GM23338 (cell line): ENCODE measurements around the gene RECQL. TPM values are rescaled to one million over a fixed set of nuclear protein-coding genes. Genes with fewer than 3 reads are reported as not detected.

ENCODE experiments used
- ATAC-seq: fragments of 200-7000 bp; cut with Tn5 transposase; 3 replicates; pipeline ENCODE4 v1.9.1; 2020
- DNase-seq: peaks from one replicate; pipeline ENCODE4 v3.0.0-alpha.2; 2015; ENCODE audit warnings: low spot score
- H2AFZ ChIP-seq: fragments of 200-600 bp; sonication (generic); 2 replicates; pipeline ENCODE4 v1.8.0; 2016; ENCODE audit warnings: antibody characterized with exemption, mild to moderate bottlenecking, moderate library complexity
- H3F3A ChIP-seq: fragments of 200-600 bp; sonication (generic); replicated peaks from 2 replicates; pipeline ENCODE4 v1.8.0; 2017; ENCODE audit warnings: antibody characterized with exemption, mixed run types, low read depth
- H3K27ac ChIP-seq: fragments of 200-600 bp; sonication (generic); 2 replicates; pipeline ENCODE4 v1.6.1; 2016; ENCODE audit warnings: low read depth
- H3K27me3 ChIP-seq: fragments of 200-600 bp; sonication (generic); 2 replicates; pipeline ENCODE4 v1.8.0; 2016; ENCODE audit warnings: mild to moderate bottlenecking, mixed run types, moderate library complexity; ENCODE audit not compliant: insufficient read depth
- H3K36me3 ChIP-seq: fragments of 200-600 bp; sonication (generic); 2 replicates; pipeline ENCODE4 v1.8.0; 2016; ENCODE audit warnings: mild to moderate bottlenecking; ENCODE audit not compliant: insufficient read depth
- H3K4me1 ChIP-seq: fragments of 200-600 bp; sonication (generic); 2 replicates; pipeline ENCODE4 v1.8.0; 2016; ENCODE audit warnings: mild to moderate bottlenecking, moderate library complexity; ENCODE audit not compliant: insufficient read depth
- H3K4me2 ChIP-seq: fragments of 200-600 bp; sonication (generic); 2 replicates; pipeline ENCODE4 v1.7.1; 2017; ENCODE audit warnings: mixed run types
- H3K4me3 ChIP-seq: fragments of 200-600 bp; sonication (generic); 2 replicates; pipeline ENCODE4 v1.6.1; 2016; ENCODE audit warnings: mixed run types
- H3K79me2 ChIP-seq: fragments of 200-600 bp; sonication (generic); replicated peaks from 2 replicates; pipeline ENCODE4 v1.8.0; 2017; ENCODE audit warnings: mild to moderate bottlenecking; ENCODE audit not compliant: insufficient read depth
- H3K9me2 ChIP-seq: fragments of 200-600 bp; sonication (generic); 2 replicates; pipeline ENCODE4 v1.8.0; 2017; ENCODE audit not compliant: insufficient read depth
- H4K20me1 ChIP-seq: fragments of 200-600 bp; sonication (generic); replicated peaks from 2 replicates; pipeline ENCODE4 v1.8.0; 2017; ENCODE audit warnings: mild to moderate bottlenecking; ENCODE audit not compliant: insufficient read depth
- H3K27ac Mint-ChIP-seq: 2 replicates; pipeline ENCODE4 v1.8.0; 2020; ENCODE audit warnings: inconsistent platforms, mild to moderate bottlenecking, moderate library complexity, mixed read lengths
- H3K27me3 Mint-ChIP-seq: 3 replicates; pipeline ENCODE4 v1.8.0; 2022; ENCODE audit warnings: low read depth, mild to moderate bottlenecking, moderate library complexity, mixed read lengths, inconsistent platforms; ENCODE audit not compliant: insufficient read depth, poor library complexity
- H3K36me3 Mint-ChIP-seq: 3 replicates; pipeline ENCODE4 v1.8.0; 2021; ENCODE audit warnings: low read depth, mild to moderate bottlenecking, inconsistent platforms, moderate library complexity, mixed read lengths
- H3K4me1 Mint-ChIP-seq: 3 replicates; pipeline ENCODE4 v1.8.0; 2020; ENCODE audit warnings: mild to moderate bottlenecking, inconsistent platforms, mixed read lengths
- H3K4me3 Mint-ChIP-seq: 3 replicates; pipeline ENCODE4 v1.8.0; 2021; ENCODE audit warnings: moderate library complexity, mild to moderate bottlenecking, inconsistent platforms, mixed read lengths
- H3K9me3 Mint-ChIP-seq: 3 replicates; pipeline ENCODE4 v1.8.0; 2020; ENCODE audit warnings: moderate library complexity, mild to moderate bottlenecking, inconsistent platforms, mixed read lengths
- CREB1 ChIP-seq: fragments of 250-450 bp; sonication (Bioruptor Pico); IDR thresholded peaks from 2 replicates; pipeline ENCODE4 v1.5.0; 2020; ENCODE audit warnings: low read depth, mild to moderate bottlenecking, moderate library complexity
- CTCF ChIP-seq, 2 experiments: fragments of 200-600 bp in 1 of 2; sonication (generic) in 1 of 2; conservative IDR thresholded peaks; 2 replicates each; pipeline versions ENCODE4 v1.5.1 to v1.6.1; 2016 to 2017; ENCODE audit warnings: antibody characterized with exemption in 2 of 2, low read depth in 2 of 2, mild to moderate bottlenecking in 2 of 2, moderate library complexity in 1 of 2
- EZH2 ChIP-seq: fragments of 200-600 bp; sonication (generic); IDR thresholded peaks from one replicate; pipeline ENCODE4 v1.8.0; 2017; ENCODE audit warnings: antibody characterized with exemption, mild to moderate bottlenecking, low read depth; ENCODE audit not compliant: unreplicated experiment
- EZH2phosphoT487 ChIP-seq: fragments of 200-600 bp; sonication (generic); IDR thresholded peaks from one replicate; pipeline ENCODE4 v1.8.1; 2018; ENCODE audit warnings: antibody characterized with exemption; ENCODE audit not compliant: unreplicated experiment
- JUNB ChIP-seq: IDR thresholded peaks from one replicate; pipeline ENCODE4 v1.6.1; 2016; ENCODE audit warnings: antibody characterized with exemption; ENCODE audit not compliant: unreplicated experiment
- NANOG ChIP-seq: IDR thresholded peaks from 2 replicates; pipeline ENCODE4 v1.6.1; 2016; ENCODE audit warnings: antibody characterized with exemption, borderline replicate concordance
- POLR2AphosphoS5 ChIP-seq: IDR thresholded peaks from 2 replicates; pipeline ENCODE4 v1.6.1; 2016; ENCODE audit warnings: antibody characterized with exemption, low read depth
- REST ChIP-seq: IDR thresholded peaks from one replicate; pipeline ENCODE4 v1.6.1; 2018; ENCODE audit warnings: antibody characterized with exemption; ENCODE audit not compliant: unreplicated experiment
- STAT1 ChIP-seq: IDR thresholded peaks from one replicate; pipeline ENCODE4 v1.6.1; 2016; ENCODE audit warnings: antibody characterized with exemption; ENCODE audit not compliant: unreplicated experiment
- ZNF114 ChIP-seq: fragments of 250-450 bp; sonication (Bioruptor Pico); IDR thresholded peaks from 2 replicates; pipeline ENCODE4 v1.5.0; 2020; ENCODE audit warnings: mild to moderate bottlenecking, moderate library complexity
- ZNF331 ChIP-seq: fragments of 250-450 bp; sonication (Bioruptor Pico); IDR thresholded peaks from 2 replicates; pipeline ENCODE4 v1.5.0; 2020; ENCODE audit warnings: low read depth, mild to moderate bottlenecking, moderate library complexity
- polyA plus RNA-seq: library from polyadenylated mRNA; unstranded; fragments of >200 nt; fragmentation: Nextera tagmentation; extraction: Ambion mirVana; gene quantifications from 2 replicates; pipeline ENCODE4 v1.2.1, GENCODE V29; 2016
- total RNA-seq: library from RNA; depleted of rRNA; stranded (reverse); fragments of >200 nt; shearing (Covaris generic); gene quantifications from 2 replicates; pipeline ENCODE4 v1.2.3, GENCODE V29; 2014
- TF ChIP-seq, protein P1 (sequence below): IDR thresholded peaks from 2 replicates; pipeline ENCODE4 v1.6.1; 2016; ENCODE audit warnings: antibody characterized with exemption
- TF ChIP-seq, protein P2 (sequence below): fragments of 250-450 bp; sonication (Bioruptor Pico); IDR thresholded peaks from 2 replicates; pipeline ENCODE4 v1.5.0; 2020; ENCODE audit warnings: mild to moderate bottlenecking, moderate library complexity

Gene RECQL
- total and polyA plus RNA-seq, 2 experiments from 2014 or later: 17.4 to 47.2 TPM

DNA sequence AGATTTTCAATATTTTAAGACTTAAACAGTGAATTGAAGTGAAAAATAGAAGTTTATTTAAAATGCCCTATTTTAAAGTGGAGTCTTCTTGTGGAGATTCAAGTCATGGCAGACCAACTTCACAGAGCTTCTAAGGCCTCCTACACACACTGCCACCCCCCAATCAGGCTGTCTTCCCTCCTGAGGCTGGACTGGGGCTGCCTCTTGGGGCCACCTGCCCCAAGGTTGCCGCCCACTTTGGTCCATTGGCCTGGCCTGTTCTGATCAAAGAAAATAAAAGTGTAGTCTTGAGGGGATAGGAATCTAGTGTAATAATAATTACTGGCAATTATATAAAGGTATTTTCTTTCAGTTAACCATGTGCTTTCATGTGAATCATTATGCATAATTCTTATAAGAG, 1.4 kb upstream of the RECQL start:
- ATAC-seq (no peak), DNase-seq (peak; percentile 8)
- H3K4me3 Mint-ChIP-seq: no peak overlapping the region
- peak overlapping the region; percentile 73 for H3K4me3 ChIP-seq
- peaks cover 17% of the 10 kb centered on the region for H3K4me1 ChIP-seq
- peak overlapping the region; percentile 86 for H3K4me2 ChIP-seq
- no peaks in the 10 kb centered on the region for H3K27me3 ChIP-seq
- H4K20me1 ChIP-seq: 0 out of 2 replicates have a peak, but pooled peaks cover 10% of the 10 kb centered on the region
- H3K27me3 Mint-ChIP-seq: no peaks in the 10 kb centered on the region
- peaks cover 4% of the 10 kb centered on the region; the same call in 1 of the 2 replicates for H3K36me3 ChIP-seq
- H3K27ac Mint-ChIP-seq: no peak overlapping the region
- no peaks in the 10 kb centered on the region for H3K9me2 ChIP-seq
- TF ChIP-seq EZH2 (no peak), ZNF114 (CRISPR knock-in tag) (no peak), POLR2AphosphoS5 (no peak), STAT1 (no peak), REST (no peak), CREB1 (CRISPR knock-in tag) (no peak), CTCF (conservative IDR thresholded peaks at IDR 0.05; ENCODE audit: low read depth in 2 of 2) (no peak), JUNB (no peak), NANOG (no peak), ZNF331 (CRISPR knock-in tag) (no peak), EZH2phosphoT487 (no peak)
- TF ChIP-seq, protein P1, sequence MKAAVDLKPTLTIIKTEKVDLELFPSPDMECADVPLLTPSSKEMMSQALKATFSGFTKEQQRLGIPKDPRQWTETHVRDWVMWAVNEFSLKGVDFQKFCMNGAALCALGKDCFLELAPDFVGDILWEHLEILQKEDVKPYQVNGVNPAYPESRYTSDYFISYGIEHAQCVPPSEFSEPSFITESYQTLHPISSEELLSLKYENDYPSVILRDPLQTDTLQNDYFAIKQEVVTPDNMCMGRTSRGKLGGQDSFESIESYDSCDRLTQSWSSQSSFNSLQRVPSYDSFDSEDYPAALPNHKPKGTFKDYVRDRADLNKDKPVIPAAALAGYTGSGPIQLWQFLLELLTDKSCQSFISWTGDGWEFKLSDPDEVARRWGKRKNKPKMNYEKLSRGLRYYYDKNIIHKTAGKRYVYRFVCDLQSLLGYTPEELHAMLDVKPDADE: no peak
- TF ChIP-seq, protein P2, sequence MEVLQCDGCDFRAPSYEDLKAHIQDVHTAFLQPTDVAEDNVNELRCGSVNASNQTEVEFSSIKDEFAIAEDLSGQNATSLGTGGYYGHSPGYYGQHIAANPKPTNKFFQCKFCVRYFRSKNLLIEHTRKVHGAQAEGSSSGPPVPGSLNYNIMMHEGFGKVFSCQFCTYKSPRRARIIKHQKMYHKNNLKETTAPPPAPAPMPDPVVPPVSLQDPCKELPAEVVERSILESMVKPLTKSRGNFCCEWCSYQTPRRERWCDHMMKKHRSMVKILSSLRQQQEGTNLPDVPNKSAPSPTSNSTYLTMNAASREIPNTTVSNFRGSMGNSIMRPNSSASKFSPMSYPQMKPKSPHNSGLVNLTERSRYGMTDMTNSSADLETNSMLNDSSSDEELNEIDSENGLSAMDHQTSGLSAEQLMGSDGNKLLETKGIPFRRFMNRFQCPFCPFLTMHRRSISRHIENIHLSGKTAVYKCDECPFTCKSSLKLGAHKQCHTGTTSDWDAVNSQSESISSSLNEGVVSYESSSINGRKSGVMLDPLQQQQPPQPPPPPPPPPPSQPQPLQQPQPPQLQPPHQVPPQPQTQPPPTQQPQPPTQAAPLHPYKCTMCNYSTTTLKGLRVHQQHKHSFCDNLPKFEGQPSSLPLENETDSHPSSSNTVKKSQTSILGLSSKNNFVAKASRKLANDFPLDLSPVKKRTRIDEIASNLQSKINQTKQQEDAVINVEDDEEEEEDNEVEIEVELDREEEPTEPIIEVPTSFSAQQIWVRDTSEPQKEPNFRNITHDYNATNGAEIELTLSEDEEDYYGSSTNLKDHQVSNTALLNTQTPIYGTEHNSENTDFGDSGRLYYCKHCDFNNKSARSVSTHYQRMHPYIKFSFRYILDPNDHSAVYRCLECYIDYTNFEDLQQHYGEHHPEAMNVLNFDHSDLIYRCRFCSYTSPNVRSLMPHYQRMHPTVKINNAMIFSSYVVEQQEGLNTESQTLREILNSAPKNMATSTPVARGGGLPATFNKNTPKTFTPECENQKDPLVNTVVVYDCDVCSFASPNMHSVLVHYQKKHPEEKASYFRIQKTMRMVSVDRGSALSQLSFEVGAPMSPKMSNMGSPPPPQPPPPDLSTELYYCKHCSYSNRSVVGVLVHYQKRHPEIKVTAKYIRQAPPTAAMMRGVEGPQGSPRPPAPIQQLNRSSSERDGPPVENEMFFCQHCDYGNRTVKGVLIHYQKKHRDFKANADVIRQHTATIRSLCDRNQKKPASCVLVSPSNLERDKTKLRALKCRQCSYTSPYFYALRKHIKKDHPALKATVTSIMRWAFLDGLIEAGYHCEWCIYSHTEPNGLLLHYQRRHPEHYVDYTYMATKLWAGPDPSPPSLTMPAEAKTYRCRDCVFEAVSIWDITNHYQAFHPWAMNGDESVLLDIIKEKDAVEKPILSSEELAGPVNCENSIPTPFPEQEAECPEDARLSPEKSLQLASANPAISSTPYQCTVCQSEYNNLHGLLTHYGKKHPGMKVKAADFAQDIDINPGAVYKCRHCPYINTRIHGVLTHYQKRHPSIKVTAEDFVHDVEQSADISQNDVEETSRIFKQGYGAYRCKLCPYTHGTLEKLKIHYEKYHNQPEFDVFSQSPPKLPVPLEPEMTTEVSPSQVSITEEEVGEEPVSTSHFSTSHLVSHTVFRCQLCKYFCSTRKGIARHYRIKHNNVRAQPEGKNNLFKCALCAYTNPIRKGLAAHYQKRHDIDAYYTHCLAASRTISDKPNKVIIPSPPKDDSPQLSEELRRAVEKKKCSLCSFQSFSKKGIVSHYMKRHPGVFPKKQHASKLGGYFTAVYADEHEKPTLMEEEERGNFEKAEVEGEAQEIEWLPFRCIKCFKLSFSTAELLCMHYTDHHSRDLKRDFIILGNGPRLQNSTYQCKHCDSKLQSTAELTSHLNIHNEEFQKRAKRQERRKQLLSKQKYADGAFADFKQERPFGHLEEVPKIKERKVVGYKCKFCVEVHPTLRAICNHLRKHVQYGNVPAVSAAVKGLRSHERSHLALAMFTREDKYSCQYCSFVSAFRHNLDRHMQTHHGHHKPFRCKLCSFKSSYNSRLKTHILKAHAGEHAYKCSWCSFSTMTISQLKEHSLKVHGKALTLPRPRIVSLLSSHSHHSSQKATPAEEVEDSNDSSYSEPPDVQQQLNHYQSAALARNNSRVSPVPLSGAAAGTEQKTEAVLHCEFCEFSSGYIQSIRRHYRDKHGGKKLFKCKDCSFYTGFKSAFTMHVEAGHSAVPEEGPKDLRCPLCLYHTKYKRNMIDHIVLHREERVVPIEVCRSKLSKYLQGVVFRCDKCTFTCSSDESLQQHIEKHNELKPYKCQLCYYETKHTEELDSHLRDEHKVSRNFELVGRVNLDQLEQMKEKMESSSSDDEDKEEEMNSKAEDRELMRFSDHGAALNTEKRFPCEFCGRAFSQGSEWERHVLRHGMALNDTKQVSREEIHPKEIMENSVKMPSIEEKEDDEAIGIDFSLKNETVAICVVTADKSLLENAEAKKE (CRISPR knock-in tag): no peak
- no peak overlapping the region for H3K27ac ChIP-seq
- H3K4me1 Mint-ChIP-seq: peaks cover 6% of the 10 kb centered on the region; the same call in 2 of the 3 replicates
- H3K79me2 ChIP-seq: peaks cover 70% of the 10 kb centered on the region
- H2AFZ ChIP-seq: no peak overlapping the region
- H3F3A ChIP-seq: no peaks in the 10 kb centered on the region
- H3K9me3 Mint-ChIP-seq: no peaks in the 10 kb centered on the region
- peaks cover 2% of the 10 kb centered on the region; the same call in 1 of the 3 replicates for H3K36me3 Mint-ChIP-seq
